GM19372 (cell line): Measurements from ENCODE around the gene FSD1.
"Not testable (repeated sequence)": the region's sequence is repeated elsewhere in the genome, so short reads cannot be mapped to it uniquely, and the experiment has no call there.

Source experiments
- ATAC-seq: cut with Tn5 transposase; IDR thresholded peaks from one replicate; pipeline ENCODE4 v1.9.1; 2021; ENCODE audit warnings: mild to moderate bottlenecking, low read depth, moderate library complexity; ENCODE audit not compliant: unreplicated experiment

FSD1 gene

GRCh38 chr19:4304538-4305256, at the start of gene FSD1:
TSS of gene FSD1 (plus strand) at chr19:4304598. CDS start at chr19:4304747, 149 bp downstream.
- ATAC-seq, result no peak

GRCh38 chr19:4256563-4256962, 47.8 kb upstream of the FSD1 start:
- ATAC-seq, result no peak

GRCh38 chr19:4257025-4257424, 47.4 kb upstream of the FSD1 start:
- ATAC-seq, result no peak

- ATAC-seq, result no peak
These were observed 46.2 kb upstream of the FSD1 start for GRCh38 chr19:4258181-4258580.

- ATAC-seq, result no peak
These were observed 43.7 kb upstream of the FSD1 start for GRCh38 chr19:4260613-4261191.

- ATAC-seq, result no peak
These were observed 39.6 kb upstream of the FSD1 start for GRCh38 chr19:4264812-4265211.

- no peak for ATAC-seq
These were observed 38.0 kb upstream of the FSD1 start for GRCh38 chr19:4266253-4267000.

GRCh38 chr19:4267101-4267900, 37.1 kb upstream of the FSD1 start:
- ATAC-seq, result no peak

GRCh38 chr19:4267901-4268815, 36.2 kb upstream of the FSD1 start:
- no peak for ATAC-seq

- ATAC-seq, result no peak
These were observed 35.5 kb upstream of the FSD1 start for GRCh38 chr19:4268816-4269430.

- no peak for ATAC-seq
These were observed 31.5 kb upstream of the FSD1 start for GRCh38 chr19:4272894-4273293.

GRCh38 chr19:4274321-4274686, 30.1 kb upstream of the FSD1 start:
- not testable (repeated sequence) for ATAC-seq

- no peak for ATAC-seq
These were observed 27.2 kb upstream of the FSD1 start for GRCh38 chr19:4277191-4277696.

- no peak for ATAC-seq
These were observed 26.4 kb upstream of the FSD1 start for GRCh38 chr19:4278010-4278409.

- ATAC-seq, result no peak
These were observed 25.8 kb upstream of the FSD1 start, which contains the start of gene SHD for GRCh38 chr19:4278419-4279266. TSS of gene SHD (plus strand) at chr19:4279266. CDS start at chr19:4280064, 798 bp downstream.

GRCh38 chr19:4279267-4279529, 25.2 kb upstream of the FSD1 start:
- ATAC-seq, result no peak

GRCh38 chr19:4279530-4280422, 24.6 kb upstream of the FSD1 start:
- ATAC-seq, result no peak
